K562 (cell line): Measurements from ENCODE around the gene RAB32. TPM values are rescaled to one million over a fixed set of nuclear protein-coding genes. Genes with fewer than 3 reads are reported as not detected.

Experiments used
- CBX1 ChIP-seq: sonication (generic); IDR thresholded peaks from 2 replicates; pipeline ENCODE4 v1.6.1; 2016; ENCODE audit warnings: antibody characterized with exemption, low read depth, mild to moderate bottlenecking
- CHD2 ChIP-seq: IDR thresholded peaks from 2 replicates; pipeline ENCODE4 v1.6.1; 2011; ENCODE audit warnings: low read depth, low read length
- EZH2 ChIP-seq: IDR thresholded peaks from 2 replicates; pipeline ENCODE4 v1.6.1; 2012; ENCODE audit warnings: low read depth, mild to moderate bottlenecking, inconsistent platforms, low read length, borderline replicate concordance
- L3MBTL2 ChIP-seq: fragments of 450-650 bp; IDR thresholded peaks from 2 replicates; pipeline ENCODE4 v1.6.1; 2016; ENCODE audit warnings: mild to moderate bottlenecking, moderate library complexity
- POLR2G ChIP-seq: fragments of 200-400 bp; formaldehyde crosslinking; IDR thresholded peaks from 2 replicates; pipeline ENCODE4 v1.6.1; 2017; ENCODE audit warnings: low read depth, mild to moderate bottlenecking, antibody characterized with exemption, low read length, moderate library complexity
- RREB1 ChIP-seq: fragments of 250-450 bp; sonication (Bioruptor Pico); IDR thresholded peaks from 2 replicates; pipeline ENCODE4 v1.4.0; 2020
- SPI1 ChIP-seq: IDR thresholded peaks from 2 replicates; pipeline ENCODE4 v1.6.1; 2011; ENCODE audit warnings: low read depth, low read length, control low read depth, borderline replicate concordance
- TCF3 ChIP-seq: sonication (generic); formaldehyde crosslinking; IDR thresholded peaks from 2 replicates; pipeline ENCODE4 v1.4.0; 2020; ENCODE audit warnings: mild to moderate bottlenecking, missing genetic modification reagents
- U2AF2 ChIP-seq: fragments of 200-400 bp; formaldehyde crosslinking; optimal IDR thresholded peaks from 2 replicates; pipeline ENCODE3; 2017; ENCODE audit warnings: low read depth, mild to moderate bottlenecking, low read length
- ZNF589 ChIP-seq: fragments of 200-800 bp; sonication (Bioruptor generic); IDR thresholded peaks from 2 replicates; pipeline ENCODE4 v1.6.1; 2016; ENCODE audit warnings: low read depth, missing genetic modification characterization, missing compliant biosample characterization
- ZNF764 ChIP-seq: fragments of 250-450 bp; sonication (Bioruptor Pico); IDR thresholded peaks from 2 replicates; pipeline ENCODE4 v1.4.0; 2020; ENCODE audit warnings: low read depth, mild to moderate bottlenecking, moderate library complexity
- polyA plus RNA-seq, 8 experiments: library from polyadenylated mRNA; depleted of rRNA in 4 of 8; stranded (reverse) in 5 of 8; unstranded in 3 of 8; fragments of >200 nt; fragmentation: Nextera tagmentation in 2 of 8; fragmentation: Illumina TruSeq in 1 of 8; extraction: Ambion mirVana in 2 of 8; extraction: Trizol in 1 of 8; gene quantifications; 2 replicates each; pipeline versions ENCODE4 v1.2.1 to v1.2.3, GENCODE V29; 2011 to 2014; ENCODE audit warnings: inconsistent platforms in 1 of 8, missing spikeins in 1 of 8
- total RNA-seq, 7 experiments: library from RNA; depleted of rRNA in 6 of 7; stranded (reverse); fragments of >200 nt in 6 of 7; fragmentation: Illumina TruSeq in 2 of 7; extraction: Trizol in 2 of 7; gene quantifications; 2 replicates each; pipeline versions ENCODE4 v1.2.1 to v1.2.3, GENCODE V29; 2011 to 2021; ENCODE audit warnings: low replicate concordance in 1 of 7
- TF ChIP-seq, protein P1 (sequence below): fragments of 450-650 bp; IDR thresholded peaks from 2 replicates; pipeline ENCODE4 v1.6.1; 2017; ENCODE audit warnings: antibody characterized with exemption, mild to moderate bottlenecking

The RAB32 gene
- total and polyA plus RNA-seq, 9 of the 15 experiments (the other 6 are each of a cell fraction or from before 2014, with no cell fraction given): 2.5 to 16.6 (median 11.0) TPM

DNA sequence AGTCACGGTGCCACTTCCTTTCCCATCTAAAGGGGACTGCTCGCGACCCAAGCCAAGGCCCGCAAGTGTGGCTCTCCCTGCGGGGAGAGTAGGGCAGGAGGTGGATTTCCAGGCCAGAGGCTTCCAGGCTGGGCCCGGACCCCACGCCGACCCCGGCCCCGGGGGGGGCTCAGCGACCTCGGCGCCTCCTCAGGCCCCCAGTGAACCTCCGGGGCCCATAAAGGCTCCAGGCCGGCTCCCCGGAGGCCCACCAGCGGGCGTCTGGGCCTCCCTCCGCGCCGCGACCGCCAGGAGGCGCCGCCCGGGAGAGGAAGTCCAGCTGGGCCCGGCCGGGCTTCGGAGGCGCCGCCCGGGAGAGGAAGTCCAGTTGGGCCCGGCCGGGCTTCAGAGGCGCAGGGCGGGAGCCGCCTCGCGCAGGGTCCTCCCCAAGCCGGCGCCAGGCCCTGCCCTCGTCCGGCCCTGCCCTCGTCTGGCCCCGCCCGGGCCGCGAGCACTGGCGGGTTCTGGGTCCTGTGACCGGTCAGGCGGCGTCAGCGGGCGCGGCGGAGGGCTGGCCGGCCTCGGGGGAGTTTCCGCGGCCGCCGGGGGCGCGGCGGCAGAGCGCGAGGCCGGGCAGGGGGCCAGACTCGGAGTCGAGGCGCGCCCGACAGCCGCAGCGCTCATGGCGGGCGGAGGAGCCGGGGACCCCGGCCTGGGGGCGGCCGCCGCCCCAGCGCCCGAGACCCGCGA lies at the start of gene RAB32 (continued):
- 0 out of 2 replicates have a peak, but pooled peaks have one; percentile 12 for TF ChIP-seq RREB1 (CRISPR knock-in tag)
- 0 out of 2 replicates have a peak, but pooled peaks have one; percentile 66 for TF ChIP-seq ZNF589 (CRISPR knock-in tag)
- no peak for TF ChIP-seq CHD2
- TF ChIP-seq U2AF2: no peak
- peak; percentile 89; the same call in 1 of the 2 replicates for TF ChIP-seq CBX1
- TF ChIP-seq, protein P1, sequence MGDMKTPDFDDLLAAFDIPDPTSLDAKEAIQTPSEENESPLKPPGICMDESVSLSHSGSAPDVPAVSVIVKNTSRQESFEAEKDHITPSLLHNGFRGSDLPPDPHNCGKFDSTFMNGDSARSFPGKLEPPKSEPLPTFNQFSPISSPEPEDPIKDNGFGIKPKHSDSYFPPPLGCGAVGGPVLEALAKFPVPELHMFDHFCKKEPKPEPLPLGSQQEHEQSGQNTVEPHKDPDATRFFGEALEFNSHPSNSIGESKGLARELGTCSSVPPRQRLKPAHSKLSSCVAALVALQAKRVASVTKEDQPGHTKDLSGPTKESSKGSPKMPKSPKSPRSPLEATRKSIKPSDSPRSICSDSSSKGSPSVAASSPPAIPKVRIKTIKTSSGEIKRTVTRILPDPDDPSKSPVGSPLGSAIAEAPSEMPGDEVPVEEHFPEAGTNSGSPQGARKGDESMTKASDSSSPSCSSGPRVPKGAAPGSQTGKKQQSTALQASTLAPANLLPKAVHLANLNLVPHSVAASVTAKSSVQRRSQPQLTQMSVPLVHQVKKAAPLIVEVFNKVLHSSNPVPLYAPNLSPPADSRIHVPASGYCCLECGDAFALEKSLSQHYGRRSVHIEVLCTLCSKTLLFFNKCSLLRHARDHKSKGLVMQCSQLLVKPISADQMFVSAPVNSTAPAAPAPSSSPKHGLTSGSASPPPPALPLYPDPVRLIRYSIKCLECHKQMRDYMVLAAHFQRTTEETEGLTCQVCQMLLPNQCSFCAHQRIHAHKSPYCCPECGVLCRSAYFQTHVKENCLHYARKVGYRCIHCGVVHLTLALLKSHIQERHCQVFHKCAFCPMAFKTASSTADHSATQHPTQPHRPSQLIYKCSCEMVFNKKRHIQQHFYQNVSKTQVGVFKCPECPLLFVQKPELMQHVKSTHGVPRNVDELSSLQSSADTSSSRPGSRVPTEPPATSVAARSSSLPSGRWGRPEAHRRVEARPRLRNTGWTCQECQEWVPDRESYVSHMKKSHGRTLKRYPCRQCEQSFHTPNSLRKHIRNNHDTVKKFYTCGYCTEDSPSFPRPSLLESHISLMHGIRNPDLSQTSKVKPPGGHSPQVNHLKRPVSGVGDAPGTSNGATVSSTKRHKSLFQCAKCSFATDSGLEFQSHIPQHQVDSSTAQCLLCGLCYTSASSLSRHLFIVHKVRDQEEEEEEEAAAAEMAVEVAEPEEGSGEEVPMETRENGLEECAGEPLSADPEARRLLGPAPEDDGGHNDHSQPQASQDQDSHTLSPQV: peak; percentile 56; the same call in 1 of the 2 replicates
- peak; percentile 13; the same call in 1 of the 2 replicates for TF ChIP-seq TCF3
- TF ChIP-seq ZNF764: 0 out of 2 replicates have a peak, but pooled peaks have one; percentile 71
- peak; percentile 95 for TF ChIP-seq SPI1
- no peak for TF ChIP-seq EZH2
- TF ChIP-seq L3MBTL2: peak; percentile 87
- TF ChIP-seq POLR2G: peak; percentile 88
